ENCODE results near the gene APOC3.

- TF ChIP-seq CTCF (IDR thresholded peaks at IDR 0.05): no peak
- TF ChIP-seq POLR2A (IDR thresholded peaks at IDR 0.05): no peak
Measured at GRCh38 chr11:116831790-116832349, 2.2 kb downstream of the APOC3 start.

Measured in body of pancreas (tissue), 4 donors.